Common myeloid progenitor, CD34-positive (primary cell): ENCODE results near the gene GPR160.

Experiments
- CTCF ChIA-PET: fragments of 350-600 bp; sonication (Branson Sonifier 250); formaldehyde crosslinking; loops from one replicate; lab custom pipeline; 2021; ENCODE audit warnings: antibody characterized with exemption; lab: Charles Lee
- POLR2A ChIA-PET: fragments of 350-600 bp; sonication (Branson Sonifier 250); formaldehyde crosslinking; loops from one replicate; lab custom pipeline; 2021; ENCODE audit warnings: antibody characterized with exemption; lab: Charles Lee
- DNase-seq, 3 donors: peaks; one replicate each; pipeline versions ENCODE4 v3.0.0 to v3.0.0-alpha.2; 2013
- H3K27ac ChIP-seq, 2 experiments: 1 replicate in 1 of 2; 2 replicates in 1 of 2; pipeline ENCODE4 v1.7.0; 2013; ENCODE audit warnings: inconsistent platforms in 2 of 2, low read length in 2 of 2, mild to moderate bottlenecking in 2 of 2, low read depth in 1 of 2, moderate library complexity in 1 of 2; ENCODE audit not compliant: severe bottlenecking in 2 of 2, insufficient read depth in 1 of 2, poor library complexity in 1 of 2
- H3K27me3 ChIP-seq, 5 experiments: replicated peaks in 2 of 5; 1 replicate in 3 of 5; 2 replicates in 2 of 5; pipeline versions ENCODE4 v1.6.1 to v1.7.0; 2013; ENCODE audit warnings: low read length in 4 of 5, mild to moderate bottlenecking in 2 of 5, moderate library complexity in 2 of 5, inconsistent platforms in 1 of 5; ENCODE audit not compliant: insufficient read depth in 5 of 5, control insufficient read depth in 4 of 5
- H3K36me3 ChIP-seq, 4 experiments: 1 replicate in 2 of 4; 2 replicates in 2 of 4; pipeline versions ENCODE4 v1.6.1 to v1.7.0; 2013; ENCODE audit warnings: low read length in 3 of 4, control low read depth in 1 of 4, mild to moderate bottlenecking in 1 of 4; ENCODE audit not compliant: control insufficient read depth in 4 of 4, insufficient read depth in 4 of 4
- H3K4me1 ChIP-seq, 4 experiments: 1 replicate in 3 of 4; 2 replicates in 1 of 4; pipeline versions ENCODE4 v1.6.1 to v1.7.1; 2013; ENCODE audit warnings: low read length in 3 of 4, mild to moderate bottlenecking in 3 of 4, control low read depth in 1 of 4, inconsistent platforms in 1 of 4, moderate library complexity in 1 of 4; ENCODE audit not compliant: control insufficient read depth in 4 of 4, insufficient read depth in 4 of 4; ENCODE audit errors: control extremely low read depth in 1 of 4
- H3K4me3 ChIP-seq, 7 experiments: 1 replicate in 4 of 7; 2 replicates in 3 of 7; pipeline versions ENCODE4 v1.5.1 to v1.7.0; 2013; ENCODE audit warnings: mild to moderate bottlenecking in 7 of 7, low read length in 6 of 7, moderate library complexity in 6 of 7, inconsistent platforms in 2 of 7, low read depth in 2 of 7, control low read depth in 1 of 7; ENCODE audit not compliant: insufficient read depth in 4 of 7, control insufficient read depth in 1 of 7; ENCODE audit errors: extremely low read depth in 1 of 7
- H3K9me3 ChIP-seq, 5 experiments: 1 replicate in 4 of 5; 2 replicates in 1 of 5; pipeline versions ENCODE4 v1.6.1 to v1.7.1; 2013; ENCODE audit warnings: low read length in 4 of 5, mild to moderate bottlenecking in 2 of 5, inconsistent platforms in 1 of 5, low read depth in 1 of 5, moderate library complexity in 1 of 5; ENCODE audit not compliant: control insufficient read depth in 4 of 5, insufficient read depth in 2 of 5; ENCODE audit errors: control extremely low read depth in 1 of 5
- WGBS: methylation state at CpG from one replicate; pipeline ENCODE4 v1.1.5; 2013; ENCODE audit not compliant: insufficient coverage; 5-methylcytosine and 5-hydroxymethylcytosine counted together

The GPR160 gene

GRCh38 chr3:170050753-170051152, 13.0 kb downstream of the GPR160 start:
- ChIA-PET POLR2A (no interaction called here), CTCF (interaction anchor here (1.0 kb wide), 1 partner anchor 27 kb away, joined by 3 read pairs; no protein-coding TSS in a partner anchor)
- no peak overlapping the region for H3K4me3 ChIP-seq
- H3K27me3 ChIP-seq: no peaks in the 10 kb centered on the region
- H3K9me3 ChIP-seq: no peaks in the 10 kb centered on the region
- H3K27ac ChIP-seq: no peak overlapping the region
- no peak for DNase-seq
- H3K4me1 ChIP-seq: no peaks in the 10 kb centered on the region
- H3K36me3 ChIP-seq: no peaks in the 10 kb centered on the region
- 100% methylated on average over 2 of the region's 4 CpGs for WGBS

GRCh38 chr3:170052398-170052797, 14.6 kb downstream of the GPR160 start:
- ChIA-PET POLR2A (no interaction called here), CTCF (interaction anchor here (1.1 to 3.4 kb wide), 5 partner anchors 8 to 190 kb away, joined by 3 to 13 read pairs (median 5); no protein-coding TSS in a partner anchor)
- no peak overlapping the region for H3K27ac ChIP-seq
- no peaks in the 10 kb centered on the region for H3K4me1 ChIP-seq
- H3K4me3 ChIP-seq: no peak overlapping the region
- H3K27me3 ChIP-seq: no peaks in the 10 kb centered on the region
- H3K9me3 ChIP-seq: no peaks in the 10 kb centered on the region
- no peaks in the 10 kb centered on the region for H3K36me3 ChIP-seq
- DNase-seq: no peak

DNA sequence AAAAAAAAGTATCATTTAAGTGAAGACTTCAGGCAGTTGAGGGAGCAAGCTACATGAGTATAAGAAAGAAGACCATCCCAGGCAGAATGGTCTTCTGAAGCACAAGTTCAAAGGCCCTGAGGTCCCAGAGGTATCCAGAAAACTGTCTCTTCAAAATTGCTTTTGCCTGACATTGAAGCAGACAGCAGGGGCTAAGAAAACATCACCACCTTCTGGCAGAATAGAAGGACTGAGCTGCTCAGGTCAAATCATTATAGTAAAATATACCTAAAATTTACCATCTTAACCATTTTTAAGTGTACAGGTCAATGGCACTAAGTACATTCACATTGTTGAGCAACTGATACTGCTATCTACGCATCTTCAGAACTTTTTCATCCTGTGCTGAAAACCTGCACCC, 16.4 kb downstream of the GPR160 start:
- ChIA-PET CTCF (interaction anchor here (0.6 to 3.4 kb wide), 9 partner anchors 10 to 214 kb away, joined by 3 to 13 read pairs (median 4); no protein-coding TSS in a partner anchor), POLR2A (interaction anchor here (0.6 kb wide), 2 partner anchors 126 to 718 kb away, joined by 3 to 5 read pairs; no protein-coding TSS in a partner anchor)
- H3K27me3 ChIP-seq: no peaks in the 10 kb centered on the region
- peaks cover 0 to 4% (median 0%) of the 10 kb centered on the region in 4 experiments for H3K4me1 ChIP-seq
- no peaks in the 10 kb centered on the region for H3K9me3 ChIP-seq
- WGBS: no CpG with 5 or more reads among the region's 1 CpG
- no peak overlapping the region for H3K4me3 ChIP-seq
- H3K27ac ChIP-seq: no peak overlapping the region
- H3K36me3 ChIP-seq: no peaks in the 10 kb centered on the region
- DNase-seq: peak; percentile 29 to 64 (median 63)

DNA sequence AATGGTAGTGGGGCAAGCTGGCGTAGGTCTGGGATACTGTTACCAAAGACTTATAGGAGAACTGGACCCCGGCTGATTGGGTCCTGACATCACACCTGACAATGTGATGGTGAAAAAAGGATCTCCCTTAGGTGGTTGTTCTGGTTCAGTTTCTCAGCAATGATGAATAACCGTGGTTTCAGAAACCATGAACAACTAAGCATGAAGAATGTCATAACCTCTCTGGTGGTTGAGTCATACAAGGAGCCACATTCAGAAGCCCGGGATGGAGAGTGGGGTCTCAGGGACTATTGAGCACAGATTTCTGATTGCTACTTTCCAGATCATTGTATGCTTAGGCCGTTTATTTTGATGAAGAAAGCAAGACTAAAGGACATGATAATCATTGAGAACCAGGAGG, 17.4 kb downstream of the GPR160 start:
- WGBS: 97% methylated on average over 5 of the region's 5 CpGs
- Histone ChIP-seq H3K27ac (no peak overlapping the region), H3K9me3 (no peaks in the 10 kb centered on the region), H3K36me3 (no peaks in the 10 kb centered on the region), H3K4me3 (no peak overlapping the region), H3K27me3 (no peaks in the 10 kb centered on the region), H3K4me1 (peaks cover 0 to 4% (median 0%) of the 10 kb centered on the region in 4 experiments)
- ChIA-PET POLR2A (no interaction called here), CTCF (interaction anchor here (0.7 to 3.4 kb wide), 3 partner anchors 11 to 193 kb away, joined by 4 to 12 read pairs (median 10); no protein-coding TSS in a partner anchor)
- DNase-seq: no peak

DNA sequence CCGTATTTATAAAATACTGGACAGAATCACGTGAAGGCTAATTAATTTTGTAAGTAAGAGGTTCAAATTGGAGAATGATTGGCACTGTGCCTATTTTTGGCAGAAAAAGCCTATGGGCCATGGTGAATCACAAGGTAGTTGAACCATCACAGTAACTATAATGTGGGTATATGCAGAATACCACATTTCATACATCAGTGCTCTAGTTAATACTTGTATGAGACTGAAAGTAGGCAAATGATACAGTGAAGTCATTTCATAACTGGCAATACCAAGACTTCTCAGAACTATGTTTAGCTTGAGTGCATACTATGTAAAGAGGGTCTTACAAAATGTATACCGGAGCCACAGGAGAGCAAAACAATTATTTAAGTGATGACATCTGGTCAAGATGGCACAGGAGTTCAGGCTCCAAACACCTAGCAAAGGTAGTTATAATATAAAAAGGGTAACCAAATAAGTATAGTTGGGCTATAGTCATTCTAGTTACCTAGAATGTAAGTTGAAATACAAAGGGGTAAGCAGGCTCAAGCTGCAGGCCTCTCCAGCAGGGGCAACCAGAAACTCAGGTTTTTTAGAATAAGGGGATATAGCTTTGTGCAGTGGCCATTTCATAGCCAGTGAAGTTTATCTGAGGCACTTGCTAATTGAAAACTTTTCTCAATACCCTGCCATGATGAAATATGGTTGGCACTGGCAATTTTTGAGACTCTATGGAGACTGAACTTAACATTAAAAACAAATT, 19.1 kb downstream of the GPR160 start:
- no peak for DNase-seq

DNA sequence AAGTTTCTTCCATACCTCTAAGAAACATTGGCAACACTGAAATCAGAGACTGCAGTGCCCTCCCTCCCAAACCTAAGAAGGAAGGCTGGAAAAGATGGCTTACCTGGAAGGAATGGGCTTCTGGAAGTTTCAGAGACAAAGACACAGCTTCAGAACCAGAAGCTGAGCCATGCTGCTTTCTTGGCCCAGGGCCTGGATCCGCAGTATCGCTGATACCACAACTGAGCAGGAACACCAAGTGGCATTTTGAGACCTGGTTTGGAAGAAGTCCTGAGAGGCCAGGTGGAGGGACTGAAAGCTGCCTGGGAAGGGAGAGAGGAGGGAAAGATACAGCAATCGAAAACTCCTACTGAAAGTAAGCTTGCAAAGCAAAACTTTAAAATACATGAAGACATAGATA, 19.8 kb downstream of the GPR160 start:
- Histone ChIP-seq H3K4me1 (peaks cover 0 to 4% (median 0%) of the 10 kb centered on the region in 4 experiments), H3K27ac (no peak overlapping the region), H3K9me3 (no peaks in the 10 kb centered on the region), H3K36me3 (no peaks in the 10 kb centered on the region), H3K4me3 (no peak overlapping the region), H3K27me3 (no peaks in the 10 kb centered on the region)
- WGBS: 100% methylated on average over 2 of the region's 3 CpGs
- DNase-seq: no peak
- CTCF ChIA-PET: no interaction called here
- POLR2A ChIA-PET: no interaction called here

More for the DNA sequence above, 19.1 kb downstream of the GPR160 start:
- Histone ChIP-seq H3K27ac (no peak overlapping the region), H3K9me3 (no peaks in the 10 kb centered on the region), H3K27me3 (no peaks in the 10 kb centered on the region), H3K4me1 (peaks cover 0 to 4% (median 0%) of the 10 kb centered on the region in 4 experiments), H3K36me3 (no peaks in the 10 kb centered on the region), H3K4me3 (no peak overlapping the region)
- ChIA-PET POLR2A (no interaction called here), CTCF (no interaction called here)
- WGBS: 91% methylated on average over 3 of the region's 3 CpGs

GRCh38 chr3:170058127-170058526, 20.3 kb downstream of the GPR160 start:
- CTCF ChIA-PET: no interaction called here
- H3K27me3 ChIP-seq: no peaks in the 10 kb centered on the region
- H3K4me3 ChIP-seq: no peak overlapping the region
- H3K27ac ChIP-seq: no peak overlapping the region
- WGBS: 85% methylated on average over 4 of the region's 6 CpGs
- H3K4me1 ChIP-seq: peaks cover 0 to 4% (median 0%) of the 10 kb centered on the region in 4 experiments
- POLR2A ChIA-PET: no interaction called here
- no peaks in the 10 kb centered on the region for H3K36me3 ChIP-seq
- no peaks in the 10 kb centered on the region for H3K9me3 ChIP-seq
- no peak for DNase-seq
